ENCODE measurements around the gene TMEM43.

DNA sequence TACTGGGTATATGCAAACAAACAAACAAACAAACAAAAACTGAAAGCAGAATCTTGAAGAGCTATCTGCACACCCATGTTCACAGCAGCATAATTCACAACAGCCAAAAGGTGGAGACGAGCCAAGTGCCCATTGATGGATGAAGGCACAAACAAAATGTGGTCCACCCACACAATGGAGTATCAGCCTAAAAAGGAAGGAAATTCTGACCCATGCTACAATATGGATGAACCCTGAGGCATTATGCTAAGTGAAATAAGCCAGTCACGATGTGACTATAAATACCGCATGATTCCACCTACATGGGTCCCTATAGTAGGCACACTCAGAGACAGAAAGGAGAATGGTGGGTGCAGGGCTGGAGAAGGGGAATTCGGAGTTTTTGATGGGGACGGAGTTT is 29.4 kb downstream of the TMEM43 start:
- TF ChIP-seq EZH2 (IDR thresholded peaks at IDR 0.05; ENCODE audit: borderline replicate concordance, low read depth, low read length, severe bottlenecking): no peak
- TF ChIP-seq, protein P1, sequence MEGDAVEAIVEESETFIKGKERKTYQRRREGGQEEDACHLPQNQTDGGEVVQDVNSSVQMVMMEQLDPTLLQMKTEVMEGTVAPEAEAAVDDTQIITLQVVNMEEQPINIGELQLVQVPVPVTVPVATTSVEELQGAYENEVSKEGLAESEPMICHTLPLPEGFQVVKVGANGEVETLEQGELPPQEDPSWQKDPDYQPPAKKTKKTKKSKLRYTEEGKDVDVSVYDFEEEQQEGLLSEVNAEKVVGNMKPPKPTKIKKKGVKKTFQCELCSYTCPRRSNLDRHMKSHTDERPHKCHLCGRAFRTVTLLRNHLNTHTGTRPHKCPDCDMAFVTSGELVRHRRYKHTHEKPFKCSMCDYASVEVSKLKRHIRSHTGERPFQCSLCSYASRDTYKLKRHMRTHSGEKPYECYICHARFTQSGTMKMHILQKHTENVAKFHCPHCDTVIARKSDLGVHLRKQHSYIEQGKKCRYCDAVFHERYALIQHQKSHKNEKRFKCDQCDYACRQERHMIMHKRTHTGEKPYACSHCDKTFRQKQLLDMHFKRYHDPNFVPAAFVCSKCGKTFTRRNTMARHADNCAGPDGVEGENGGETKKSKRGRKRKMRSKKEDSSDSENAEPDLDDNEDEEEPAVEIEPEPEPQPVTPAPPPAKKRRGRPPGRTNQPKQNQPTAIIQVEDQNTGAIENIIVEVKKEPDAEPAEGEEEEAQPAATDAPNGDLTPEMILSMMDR (IDR thresholded peaks at IDR 0.05; ENCODE audit: borderline replicate concordance, extremely low read depth, low read length, poor library complexity, severe bottlenecking): no peak
